AG09309 (cell line): ENCODE results near the gene SLC25A20.
"Not testable (repeated sequence)": the region's sequence is repeated elsewhere in the genome, so short reads cannot be mapped to it uniquely, and the experiment has no call there.

ENCODE experiments used
- DNase-seq: peaks from one replicate; pipeline ENCODE4 v3.0.0-alpha.2; 2010; ENCODE audit warnings: low read depth
- H3K4me3 ChIP-seq: 2 replicates; pipeline ENCODE4 v1.5.1; 2011; ENCODE audit warnings: mild to moderate bottlenecking, low read depth, low read length, moderate library complexity; ENCODE audit not compliant: control insufficient read depth
- CTCF ChIP-seq: IDR thresholded peaks from 2 replicates; pipeline ENCODE4 v1.5.1; 2011; ENCODE audit warnings: mild to moderate bottlenecking, low read depth, low read length, inconsistent platforms; ENCODE audit not compliant: insufficient read depth, control insufficient read depth; ENCODE audit errors: missing control alignments

SLC25A20 gene

DNA sequence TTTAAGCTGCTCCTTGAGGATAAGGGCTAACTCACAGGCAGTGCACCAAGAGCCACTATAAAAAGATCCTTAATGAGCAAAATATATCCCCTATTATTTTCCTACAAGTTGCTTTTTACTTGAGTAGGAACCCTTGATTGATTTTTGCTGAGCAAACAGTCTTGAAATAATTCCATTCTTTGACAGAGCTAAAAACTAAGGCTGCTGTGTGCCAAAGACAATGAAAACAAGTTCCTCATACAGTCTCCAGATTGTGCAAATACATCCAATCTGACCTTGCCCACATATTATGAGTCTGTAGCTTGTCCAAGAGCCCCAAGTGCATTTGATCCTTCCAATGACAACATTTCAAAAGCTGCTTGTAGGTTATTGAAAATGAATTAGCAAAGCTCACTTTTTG is 66.0 kb downstream of the SLC25A20 start:
- no peak for DNase-seq
- no peak for TF ChIP-seq CTCF
- H3K4me3 ChIP-seq: no peak overlapping the region

DNA sequence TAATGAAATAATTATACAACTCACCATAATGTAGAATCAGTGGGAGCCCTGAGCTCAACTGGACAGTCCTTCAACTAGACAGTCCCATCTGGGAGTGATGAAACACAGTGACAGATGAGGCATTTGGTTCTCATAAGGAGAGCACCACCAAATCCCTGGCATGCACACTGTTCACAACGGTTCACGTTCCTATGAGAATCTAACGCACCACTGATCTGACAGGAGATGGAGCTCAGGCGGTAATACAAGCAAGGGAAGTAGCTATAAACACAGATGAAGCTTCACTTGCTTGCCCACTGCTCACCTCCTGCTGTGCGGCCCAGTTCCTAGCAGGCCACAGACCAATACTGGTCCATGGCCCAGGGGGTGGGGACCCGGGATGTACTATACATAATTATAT is 68.0 kb downstream of the SLC25A20 start:
- no peak for TF ChIP-seq CTCF
- no peak overlapping the region for H3K4me3 ChIP-seq
- no peak for DNase-seq

DNA sequence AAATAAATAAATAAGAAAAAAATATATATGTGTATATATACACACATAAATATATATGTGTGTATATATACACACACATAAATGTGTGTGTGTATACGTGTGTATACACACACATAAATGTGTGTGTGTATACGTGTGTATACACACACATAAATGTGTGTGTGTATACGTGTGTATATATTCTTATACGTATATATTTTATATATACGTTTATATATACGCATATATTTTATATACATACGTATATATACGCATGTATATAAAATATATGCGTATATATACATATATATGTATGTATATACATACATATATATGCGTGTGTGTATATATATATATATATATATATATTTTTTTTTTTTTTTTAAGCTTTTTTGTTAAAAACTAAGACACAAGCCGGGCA is 69.2 kb downstream of the SLC25A20 start:
- not testable (repeated sequence) for DNase-seq, H3K4me3 ChIP-seq

DNA sequence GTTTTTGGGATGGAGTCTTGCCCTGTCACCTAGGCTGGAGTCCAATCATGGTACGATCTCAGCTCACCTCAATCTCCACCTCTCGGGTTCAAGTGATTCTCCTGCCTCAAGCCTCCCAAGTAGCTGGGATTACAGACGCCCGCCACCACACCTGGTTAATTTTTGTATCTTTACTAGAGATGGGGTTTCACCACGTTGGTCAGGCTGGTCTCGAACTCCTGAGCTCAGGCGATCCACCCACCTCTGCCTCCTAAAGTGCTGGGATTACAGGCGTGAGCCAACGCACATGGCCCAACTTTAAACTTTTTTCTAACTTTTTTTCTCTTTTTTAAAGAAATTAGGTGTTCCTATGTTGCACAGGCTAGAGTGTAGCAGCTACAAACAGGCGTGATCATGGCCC is 70.8 kb downstream of the SLC25A20 start:
- not testable (repeated sequence) for DNase-seq, H3K4me3 ChIP-seq

GRCh38 chr3:48826451-48826850 is 72.2 kb downstream of the SLC25A20 start:
- DNase-seq: peak; percentile 61
- no peak for TF ChIP-seq CTCF

GRCh38 chr3:48820612-48821324 is 77.9 kb downstream of the SLC25A20 start:
- no peak for TF ChIP-seq CTCF
- no peak for DNase-seq
- H3K4me3 ChIP-seq: no peak overlapping the region

More at GRCh38 chr3:48826451-48826850, 72.2 kb downstream of the SLC25A20 start:
- no peak overlapping the region for H3K4me3 ChIP-seq

GRCh38 chr3:48819234-48820221 is 79.2 kb downstream of the SLC25A20 start:
- H3K4me3 ChIP-seq: no peak overlapping the region
- no peak for DNase-seq
- no peak for TF ChIP-seq CTCF
